ENCODE results near the gene CCDC187. TPM values are rescaled to one million over a fixed set of nuclear protein-coding genes. Genes with fewer than 3 reads are reported as not detected.
A peak's percentile ranks its signal among the peaks of the same experiment; 100 is the strongest.

CCDC187 gene
- total RNA-seq, 4 donors from 2014 or later, result 0.40 to 1.1 (median 0.41) TPM; not detected in 1

GRCh38 chr9:136327304-136327974, 23.5 kb upstream of the CCDC187 start, which contains the start of gene GPSM1:
Gene GPSM1 (plus strand): TSS chr9:136327539. CDS start chr9:136327696, 157 bp downstream.
- DNase-seq, result peak; percentile 30
- intact Hi-C loops (cut with DNase I; ENCODE audit: low total_unique reads), result no loop called here
- Histone ChIP-seq H3K27me3 (peaks cover 35% of the 10 kb centered on the region), H3K36me3 (no peaks in the 10 kb centered on the region), H3K9me3 (no peaks in the 10 kb centered on the region), H3K4me1 (peaks cover 7 to 34% (median 18%) of the 10 kb centered on the region in 4 donors), H3K27ac (peak within 1 kb of the TSS; percentile 71 to 80 (median 76)), H3K4me3 (peak within 1 kb of the TSS; percentile 45 to 82 (median 54))
- in situ Hi-C loops (cut with MboI; ENCODE audit: low pct_ligation_motif_present in 1 of 4, low pct_unique_long_range_greater_than_20kb in 1 of 4, low sequenced_read_pairs in 3 of 4), result no loop called here
- TF ChIP-seq POLR2A (IDR thresholded peaks at IDR 0.05) (no peak), POLR2AphosphoS5 (IDR thresholded peaks at IDR 0.05) (peak; percentile 40 to 67 (median 48))
- WGBS, 2 donors (ENCODE audit: low coverage in 1 of 2), result 0% methylated on average over 3 of the region's 88 CpGs; no CpG with 5 or more reads in 1 of the 2 donors

GRCh38 chr9:136326761-136327303, 22.9 kb upstream of the CCDC187 start:
- DNase-seq, result no peak
- in situ Hi-C loops (cut with MboI; ENCODE audit: low pct_ligation_motif_present in 1 of 4, low pct_unique_long_range_greater_than_20kb in 1 of 4, low sequenced_read_pairs in 3 of 4), result no loop called here

GRCh38 chr9:136326061-136326760, 22.3 kb upstream of the CCDC187 start:
- peak overlapping the region; percentile 71 to 80 (median 76) for H3K27ac ChIP-seq
- peaks cover 37% of the 10 kb centered on the region for H3K27me3 ChIP-seq
- peak overlapping the region in 1 of 4 donors; percentile 59 for H3K4me3 ChIP-seq
- TF ChIP-seq CTCF (IDR thresholded peaks at IDR 0.05) (no peak), POLR2AphosphoS5 (IDR thresholded peaks at IDR 0.05) (no peak), POLR2A (IDR thresholded peaks at IDR 0.05) (no peak), EP300 (IDR thresholded peaks at IDR 0.05; ENCODE audit: low read depth) (no peak)
- H3K36me3 ChIP-seq, result no peaks in the 10 kb centered on the region
- intact Hi-C loops (cut with DNase I; ENCODE audit: low total_unique reads), result no loop called here
- no peaks in the 10 kb centered on the region for H3K9me3 ChIP-seq
- WGBS, 2 donors (ENCODE audit: low coverage in 1 of 2), result 34% methylated on average over 28 of the region's 28 CpGs; no CpG with 5 or more reads in 1 of the 2 donors
- in situ Hi-C loops (cut with MboI; ENCODE audit: low pct_ligation_motif_present in 1 of 4, low pct_unique_long_range_greater_than_20kb in 1 of 4, low sequenced_read_pairs in 3 of 4), result no loop called here
- DNase-seq, result no peak
- peaks cover 7 to 34% (median 18%) of the 10 kb centered on the region in 4 donors for H3K4me1 ChIP-seq

More at GRCh38 chr9:136326761-136327303, 22.9 kb upstream of the CCDC187 start:
- Histone ChIP-seq H3K4me1 (peaks cover 7 to 34% (median 18%) of the 10 kb centered on the region in 4 donors), H3K36me3 (no peaks in the 10 kb centered on the region), H3K9me3 (no peaks in the 10 kb centered on the region), H3K27me3 (peaks cover 37% of the 10 kb centered on the region), H3K4me3 (peak overlapping the region in 3 of 4 donors; percentile 45 to 59 (median 50)), H3K27ac (peak overlapping the region; percentile 71 to 80 (median 76))
- 41% methylated on average over 12 of the region's 17 CpGs; no CpG with 5 or more reads in 1 of the 2 donors for WGBS, 2 donors (ENCODE audit: low coverage in 1 of 2)
- no peak for TF ChIP-seq POLR2A (IDR thresholded peaks at IDR 0.05)
- TF ChIP-seq CTCF (IDR thresholded peaks at IDR 0.05), result no peak
- TF ChIP-seq EP300 (IDR thresholded peaks at IDR 0.05; ENCODE audit: low read depth), result no peak
- no peak for TF ChIP-seq POLR2AphosphoS5 (IDR thresholded peaks at IDR 0.05)
- intact Hi-C loops (cut with DNase I; ENCODE audit: low total_unique reads), result no loop called here

GRCh38 chr9:136325358-136325757, 21.5 kb upstream of the CCDC187 start:
- in situ Hi-C loops (cut with MboI; ENCODE audit: low pct_ligation_motif_present in 1 of 4, low pct_unique_long_range_greater_than_20kb in 1 of 4, low sequenced_read_pairs in 3 of 4), result no loop called here

More at GRCh38 chr9:136325358-136325757, 21.5 kb upstream of the CCDC187 start:
- Histone ChIP-seq H3K27me3 (peaks cover 37% of the 10 kb centered on the region), H3K27ac (peak overlapping the region in 2 of 4 donors; percentile 78 to 80), H3K4me1 (peaks cover 7 to 34% (median 18%) of the 10 kb centered on the region in 4 donors), H3K9me3 (no peaks in the 10 kb centered on the region), H3K4me3 (no peak overlapping the region), H3K36me3 (no peaks in the 10 kb centered on the region)
- intact Hi-C loops (cut with DNase I; ENCODE audit: low total_unique reads), result loop anchor here (1.0 kb wide), 1 partner anchor 34 kb away; no protein-coding TSS in a partner anchor
- TF ChIP-seq POLR2AphosphoS5 (IDR thresholded peaks at IDR 0.05), result no peak
- no peak for TF ChIP-seq EP300 (IDR thresholded peaks at IDR 0.05; ENCODE audit: low read depth)
- TF ChIP-seq CTCF (IDR thresholded peaks at IDR 0.05), result no peak
- no peak for TF ChIP-seq POLR2A (IDR thresholded peaks at IDR 0.05)
- no peak for DNase-seq
- 84% methylated on average over 12 of the region's 13 CpGs; no CpG with 5 or more reads in 1 of the 2 donors for WGBS, 2 donors (ENCODE audit: low coverage in 1 of 2)

Data from transverse colon (tissue), 4 donors.